ENCODE results near the gene ADAM11.
A peak's percentile ranks its signal among the peaks of the same experiment; 100 is the strongest.

- TF ChIP-seq CTCF (IDR thresholded peaks at IDR 0.05) (no peak), POLR2A (IDR thresholded peaks at IDR 0.05) (peak in 1 of 2 donors; percentile 14)
Observed at GRCh38 chr17:44781551-44782325, 22.9 kb downstream of the ADAM11 start.

All from heart left ventricle (tissue), 13 donors.